NOMO-1 (cell line): Measurements from ENCODE around the gene WNT4.

Source experiments
- DNase-seq, 2 experiments: peaks; one replicate each; lab custom pipeline; 2025; ENCODE audit not compliant: unreplicated experiment in 2 of 2; lab: John Stamatoyannopoulos, UW

Gene WNT4

GRCh38 chr1:22132517-22133235 lies 10.2 kb downstream of the WNT4 start:
- DNase-seq: no peak

DNA sequence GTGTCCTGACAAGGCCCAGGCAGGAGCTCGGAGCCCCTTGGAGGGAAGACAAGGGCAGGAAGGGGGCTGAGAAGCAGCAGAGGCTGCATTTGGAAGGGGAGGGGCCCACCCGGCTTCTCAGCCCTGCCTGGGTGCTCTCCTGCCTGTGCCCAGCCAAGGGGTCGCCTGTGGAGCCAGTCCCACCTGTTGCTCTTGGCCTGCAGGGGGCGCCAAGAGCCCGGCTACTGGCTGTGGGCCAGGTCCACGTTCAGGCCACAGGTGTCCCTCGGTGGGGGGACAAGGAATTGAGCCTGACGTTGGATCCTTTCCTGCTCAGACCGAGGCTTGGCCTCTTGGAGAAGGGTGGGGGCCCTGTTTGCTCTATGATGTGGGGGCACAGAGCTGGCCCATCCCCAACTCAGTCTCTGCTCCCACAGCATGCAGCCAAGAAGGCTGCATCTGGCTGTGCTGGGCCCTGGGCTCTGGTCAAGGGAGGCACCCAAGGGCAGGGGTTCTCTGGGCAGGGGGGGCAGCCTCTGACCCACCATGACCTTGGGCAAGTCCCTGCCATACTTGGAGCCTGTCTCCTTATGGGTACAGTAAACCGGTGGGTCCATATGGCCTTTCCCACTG lies 10.9 kb downstream of the WNT4 start:
- peak in 1 of 2 experiments; percentile 10 for DNase-seq

DNA sequence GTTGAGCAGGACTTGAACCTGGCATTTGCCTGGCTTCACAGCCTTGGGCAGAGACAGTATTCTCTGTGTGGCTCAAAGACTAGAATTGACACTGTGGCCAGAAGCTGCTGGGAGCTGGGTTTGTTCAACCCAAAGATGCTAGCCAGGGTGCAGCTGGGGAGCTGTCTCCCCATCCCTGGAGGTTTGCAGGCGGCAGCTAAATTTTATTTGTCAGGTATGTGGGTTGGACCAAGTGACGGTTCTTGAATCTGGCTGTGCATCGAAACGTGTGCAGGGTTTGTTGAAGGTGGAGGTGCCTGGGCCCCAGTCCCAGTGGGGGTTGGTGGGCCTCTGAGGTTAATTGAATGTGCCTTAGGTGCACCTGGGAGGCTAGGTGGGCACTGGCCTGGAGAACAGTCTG lies 11.8 kb downstream of the WNT4 start:
- DNase-seq: no peak

DNA sequence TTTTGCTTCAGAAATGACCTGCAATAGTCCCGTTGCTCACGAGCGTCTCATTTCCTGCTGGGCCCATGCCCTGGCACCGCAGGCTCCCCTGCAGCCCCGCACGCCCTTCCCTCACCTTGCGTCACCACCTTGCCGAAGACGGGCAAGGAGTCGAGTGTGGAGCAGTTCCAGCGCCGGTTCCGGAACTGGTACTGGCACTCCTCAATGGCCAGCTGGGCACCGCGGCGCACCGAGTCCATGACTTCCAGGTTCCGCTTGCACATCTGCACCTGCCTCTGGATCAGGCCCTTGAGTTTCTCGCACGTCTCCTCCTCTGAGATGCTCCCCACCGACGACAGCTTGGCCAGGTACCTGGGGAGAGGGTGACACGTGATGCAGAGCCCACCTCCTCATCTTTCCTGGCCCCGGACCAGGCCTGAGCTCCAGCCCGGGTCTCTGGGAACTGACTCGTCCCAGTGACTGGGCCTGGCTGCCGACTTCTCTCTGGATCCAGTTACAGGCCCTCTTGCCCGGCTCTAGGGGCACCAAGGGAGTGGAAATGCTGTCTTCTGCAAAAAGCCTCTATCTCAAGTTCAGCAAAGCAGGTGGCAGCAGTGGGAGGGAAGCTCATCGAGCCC lies 13.3 kb downstream of the WNT4 start:
- no peak for DNase-seq

GRCh38 chr1:22128392-22128791 lies 14.5 kb downstream of the WNT4 start:
- DNase-seq: no peak

GRCh38 chr1:22127731-22128130 lies 15.2 kb downstream of the WNT4 start:
- DNase-seq: no peak

- no peak for DNase-seq
Measured at GRCh38 chr1:22127248-22127647, 15.6 kb downstream of the WNT4 start.

DNA sequence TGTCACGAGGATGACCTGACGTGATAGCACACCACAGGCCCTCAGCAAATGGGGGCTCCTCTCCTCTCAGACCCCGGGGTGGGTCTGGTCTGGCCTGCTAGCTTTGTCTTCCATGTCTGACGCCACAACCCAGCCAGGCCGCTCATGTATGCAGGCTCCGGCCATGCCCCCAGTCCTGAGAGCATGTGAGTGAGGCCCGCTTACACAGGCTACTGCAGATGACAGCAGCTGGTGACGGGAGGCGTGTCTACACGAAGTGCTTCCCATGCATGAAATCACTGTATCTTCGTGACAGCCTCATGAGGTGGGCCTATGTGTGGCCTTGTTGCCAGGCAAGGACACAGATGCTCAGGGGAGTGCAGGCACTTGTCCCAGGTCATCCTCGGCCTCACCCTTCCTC lies 16.4 kb downstream of the WNT4 start:
- DNase-seq: no peak

DNA sequence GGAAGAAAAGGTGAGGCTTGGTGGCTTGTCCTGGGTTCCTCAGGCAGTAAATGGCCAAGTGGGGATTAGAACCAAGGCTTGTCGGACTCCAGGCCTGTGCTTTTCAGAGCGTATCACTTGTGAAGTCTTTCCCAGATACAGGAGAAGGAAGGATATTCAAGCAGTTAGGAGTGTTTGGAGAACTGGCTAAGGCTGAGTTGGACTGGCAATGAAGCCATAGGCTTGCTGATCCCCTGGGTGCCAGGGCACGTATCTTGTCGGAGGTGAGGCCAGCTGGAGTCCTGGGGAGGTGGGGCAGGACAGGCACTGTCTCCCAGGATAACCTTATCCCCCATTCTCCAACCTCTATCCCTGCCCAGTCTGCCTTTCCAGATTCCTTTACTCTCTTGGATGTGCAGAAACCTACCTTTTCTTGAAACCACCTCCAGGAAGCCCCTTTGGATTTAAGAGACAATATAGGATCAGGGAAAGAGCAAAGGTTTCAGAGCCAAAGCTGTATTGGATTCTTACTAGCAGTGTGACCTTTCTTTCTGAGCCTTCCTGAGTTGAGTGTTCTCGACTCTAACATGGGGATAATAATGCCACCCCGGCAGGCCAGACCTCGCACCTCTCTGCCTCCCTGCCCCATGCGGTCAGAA lies 18.2 kb downstream of the WNT4 start:
- no peak for DNase-seq

DNA sequence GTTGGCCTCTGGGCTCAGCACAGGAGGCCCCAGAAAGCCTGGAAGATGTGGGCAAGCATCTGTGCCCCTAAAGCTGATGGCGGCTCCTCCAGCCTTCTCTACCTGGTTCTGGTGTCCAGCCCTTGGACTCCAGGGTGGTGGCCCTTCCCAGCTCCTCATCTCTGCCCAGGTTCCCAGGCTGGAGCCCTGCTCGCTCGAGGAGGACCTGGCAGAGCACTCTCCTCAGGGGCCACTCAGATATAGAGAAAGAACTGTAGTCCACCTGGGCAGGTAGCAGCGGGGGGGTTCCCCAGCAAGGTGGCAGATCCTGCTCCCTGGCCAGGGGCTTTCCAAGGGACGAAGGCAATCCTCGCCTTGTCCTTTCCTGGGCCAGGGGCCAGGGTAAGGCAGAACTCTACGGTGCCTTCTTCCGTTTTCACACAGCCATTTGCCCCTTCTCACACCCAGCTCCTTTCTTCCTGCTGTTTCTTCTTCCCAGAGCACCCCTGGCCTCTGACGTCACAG lies 18.9 kb downstream of the WNT4 start:
- no peak for DNase-seq

DNA sequence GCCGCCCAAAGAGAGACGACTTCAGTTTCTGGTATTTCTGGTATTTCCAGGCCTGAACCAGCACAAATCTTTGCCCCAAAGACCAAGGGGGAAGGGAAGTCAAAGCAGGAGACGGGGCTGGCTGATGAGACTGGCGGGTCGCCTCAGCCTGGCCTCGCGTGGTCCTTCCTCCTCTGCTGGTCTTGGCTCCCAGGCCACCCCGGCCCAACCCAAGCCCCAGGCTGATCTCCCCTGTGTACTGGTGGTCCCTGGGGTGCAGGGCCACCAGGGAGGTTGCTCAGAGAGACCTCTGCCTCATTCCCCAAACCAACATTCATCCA lies 19.9 kb downstream of the WNT4 start:
- no peak for DNase-seq

GRCh38 chr1:22122273-22123070 lies 20.4 kb downstream of the WNT4 start:
- no peak for DNase-seq

GRCh38 chr1:22121421-22121911 lies 21.4 kb downstream of the WNT4 start:
- no peak for DNase-seq

GRCh38 chr1:22120469-22120790 lies 22.5 kb downstream of the WNT4 start:
- no peak for DNase-seq

DNA sequence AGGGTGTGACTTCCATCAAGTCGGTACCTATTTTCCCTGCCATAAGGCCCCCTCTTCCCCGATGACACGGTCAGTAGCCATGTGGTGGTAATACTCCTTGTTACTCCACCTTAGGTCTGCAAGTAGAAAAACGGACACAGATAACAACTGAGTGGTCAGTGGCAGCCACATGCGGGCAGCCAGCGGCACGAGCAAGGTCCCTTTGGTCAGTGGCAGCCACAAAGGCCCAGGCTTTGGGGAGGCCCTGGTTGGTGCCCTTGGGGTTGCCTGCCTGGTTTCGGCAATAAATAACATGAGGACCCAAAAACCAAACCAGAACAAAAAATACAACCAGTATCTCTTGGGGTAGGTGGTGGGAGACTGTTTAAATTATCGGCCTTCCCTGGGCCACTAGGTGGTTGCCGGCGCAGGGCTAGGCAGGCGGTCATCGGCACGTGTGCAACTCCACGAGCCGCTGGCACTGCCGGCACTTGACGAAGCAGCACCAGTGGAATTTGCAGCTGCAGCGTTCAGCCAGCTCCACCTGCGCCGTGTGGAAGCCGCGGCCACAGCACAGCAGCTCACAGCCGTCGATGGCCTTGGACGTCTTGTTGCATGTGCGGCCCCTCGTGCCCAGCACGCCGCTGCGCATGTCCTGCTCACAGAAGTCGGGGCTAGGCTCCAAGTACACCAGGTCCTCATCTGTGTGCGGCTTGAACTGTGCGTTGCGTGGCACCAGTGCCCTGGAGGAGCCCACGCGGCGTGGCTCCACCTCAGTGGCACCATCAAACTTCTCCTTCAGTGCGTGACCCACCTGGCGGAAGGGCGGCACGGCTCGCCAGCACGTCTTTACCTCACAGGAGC lies 23.1 kb downstream of the WNT4 start:
- DNase-seq: no peak

DNA sequence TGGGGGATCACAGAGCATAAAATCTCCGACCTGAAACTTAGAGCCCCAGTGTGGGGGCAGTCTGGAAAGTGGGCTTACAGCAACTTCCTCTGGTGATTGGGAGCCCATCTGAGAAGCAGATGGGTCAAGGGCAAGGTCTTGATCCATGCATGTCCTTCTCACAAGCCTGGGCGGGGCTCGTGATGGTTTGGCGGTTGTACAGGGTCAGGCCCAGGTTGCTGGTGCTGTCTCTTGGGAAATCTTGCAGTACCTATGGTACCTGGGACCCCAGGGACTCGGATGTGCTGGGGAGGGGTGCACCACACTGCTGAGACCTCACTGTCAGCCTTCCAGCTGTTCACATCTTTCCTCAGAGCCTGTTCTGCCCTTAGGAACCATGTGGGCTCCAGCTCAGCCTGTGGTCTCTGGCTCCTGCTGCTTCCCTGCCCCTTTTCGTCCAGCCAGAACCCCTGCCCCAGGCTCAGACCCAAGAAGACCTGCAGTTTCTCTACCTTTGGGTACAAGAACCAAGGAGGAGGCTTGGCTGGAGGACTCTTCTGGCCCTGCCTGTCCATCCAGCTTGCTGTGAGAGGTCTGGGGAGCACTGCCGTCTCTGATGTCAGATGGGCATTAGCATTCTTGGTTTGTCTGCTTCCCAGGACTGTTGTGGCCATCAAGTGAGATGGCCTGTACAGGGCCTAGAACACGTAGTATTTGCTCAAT lies 24.5 kb downstream of the WNT4 start:
- no peak for DNase-seq

- no peak for DNase-seq
Measured at GRCh38 chr1:22117851-22118250, 25.0 kb downstream of the WNT4 start.

DNA sequence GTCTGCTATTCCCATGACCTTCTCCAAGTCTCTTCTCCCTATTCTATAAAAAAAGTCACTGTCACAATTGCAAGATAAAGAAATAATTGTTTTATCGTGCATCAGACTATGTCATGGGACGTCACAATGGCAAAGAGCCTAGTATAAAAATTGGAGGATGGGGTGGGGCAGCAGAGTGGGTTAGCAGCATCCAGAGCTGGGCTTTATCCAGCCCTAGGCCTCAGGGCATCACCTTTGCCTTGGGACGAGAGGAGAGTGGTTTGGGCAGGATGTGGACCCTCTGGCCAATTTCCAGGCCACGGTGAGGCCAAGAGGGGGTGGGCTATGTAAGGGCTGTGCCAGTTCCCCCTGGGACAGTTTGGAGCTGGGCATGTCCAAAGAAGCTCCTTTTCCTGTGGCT lies 25.7 kb downstream of the WNT4 start:
- DNase-seq: no peak

DNA sequence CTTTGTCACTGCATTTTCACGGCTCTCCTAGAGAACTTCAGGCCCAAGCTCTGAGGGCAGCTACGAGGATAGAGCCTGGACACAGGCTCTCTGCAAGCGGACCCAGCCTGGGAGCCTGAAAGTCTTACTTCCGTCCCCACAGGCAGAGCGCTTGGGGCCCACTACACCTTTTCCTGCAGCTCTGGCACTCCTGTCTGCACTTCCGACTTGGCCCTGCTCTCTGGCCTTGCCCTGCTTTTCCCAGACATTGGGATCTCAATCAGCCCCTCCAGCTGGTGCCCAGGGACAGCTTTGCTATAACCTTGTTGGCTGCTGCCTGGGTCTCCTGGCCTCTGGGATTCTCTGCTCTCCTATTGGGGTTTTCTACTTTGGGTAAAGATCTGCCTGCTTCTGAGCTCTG lies 27.6 kb downstream of the WNT4 start:
- DNase-seq: no peak
